Germinal center (tissue), 1 donor: ENCODE results near the gene SRSF12.
"Not testable (repeated sequence)": the region's sequence is repeated elsewhere in the genome, so short reads cannot be mapped to it uniquely, and the experiment has no call there.

Experiments
- DNase-seq: peaks from one replicate; pipeline ENCODE4 v3.0.0; 2012; ENCODE audit warnings: mixed read lengths, low spot score

Gene SRSF12

GRCh38 chr6:89128256-89128671, 10.4 kb upstream of the SRSF12 start:
- DNase-seq: not testable (repeated sequence)

GRCh38 chr6:89122625-89123024, 4.8 kb upstream of the SRSF12 start:
- peak; percentile 27 for DNase-seq

GRCh38 chr6:89121934-89122333, 4.1 kb upstream of the SRSF12 start:
- no peak for DNase-seq

GRCh38 chr6:89120371-89120770, 2.5 kb upstream of the SRSF12 start:
- DNase-seq: no peak

- no peak for DNase-seq
These were observed 1.1 kb upstream of the SRSF12 start for GRCh38 chr6:89118931-89119330.

GRCh38 chr6:89116702-89117101, 1.2 kb downstream of the SRSF12 start:
- DNase-seq: no peak

- DNase-seq: no peak
These were observed 5.9 kb downstream of the SRSF12 start for GRCh38 chr6:89111933-89112332.

- no peak for DNase-seq
These were observed 7.6 kb downstream of the SRSF12 start for GRCh38 chr6:89110284-89110683.

- no peak for DNase-seq
These were observed 17.8 kb downstream of the SRSF12 start for GRCh38 chr6:89100114-89100513.

- DNase-seq: no peak
These were observed 19.4 kb downstream of the SRSF12 start for GRCh38 chr6:89098461-89098860.

- DNase-seq: no peak
These were observed 30.0 kb downstream of the SRSF12 start for GRCh38 chr6:89087881-89088280.

GRCh38 chr6:89085409-89086205, 32.3 kb downstream of the SRSF12 start:
- no peak for DNase-seq

- no peak for DNase-seq
These were observed 32.9 kb downstream of the SRSF12 start for GRCh38 chr6:89084954-89085353.

GRCh38 chr6:89084542-89084941, 33.3 kb downstream of the SRSF12 start:
- DNase-seq: no peak

- no peak for DNase-seq
These were observed 35.4 kb downstream of the SRSF12 start for GRCh38 chr6:89082486-89082891.

- DNase-seq: peak; percentile 94
These were observed 36.2 kb downstream of the SRSF12 start for GRCh38 chr6:89081423-89082322.

GRCh38 chr6:89081129-89081422, 36.8 kb downstream of the SRSF12 start:
- no peak for DNase-seq

GRCh38 chr6:89080281-89081128, 37.4 kb downstream of the SRSF12 start, which contains the start of gene PNRC1:
TSS of gene PNRC1 (plus strand) at chr6:89080751. CDS start at chr6:89080895, 144 bp downstream.
- DNase-seq: peak; percentile 98

GRCh38 chr6:89079511-89080234, 38.2 kb downstream of the SRSF12 start:
- DNase-seq: peak; percentile 34

GRCh38 chr6:89073840-89074239, 44.0 kb downstream of the SRSF12 start:
- no peak for DNase-seq

GRCh38 chr6:89073014-89073620, 44.8 kb downstream of the SRSF12 start:
- no peak for DNase-seq
